Mucosa of descending colon (tissue), 3 donors: ENCODE results near the gene CENPX. TPM values are rescaled to one million over a fixed set of nuclear protein-coding genes. Genes with fewer than 3 reads are reported as not detected.
A peak's percentile ranks its signal among the peaks of the same experiment; 100 is the strongest.

Experiments
- ATAC-seq: fragments of 200-7000 bp; cut with Tn5 transposase; one replicate; pipeline ENCODE4 v1.9.1; 2020; ENCODE audit warnings: mild to moderate bottlenecking, moderate library complexity
- DNase-seq, 3 donors: peaks; one replicate each; pipeline ENCODE4 v3.0.0-alpha.2; 2020
- H3K36me3 ChIP-seq: fragments of 200-600 bp; one replicate; pipeline ENCODE4 v1.8.0; 2021; ENCODE audit warnings: low read depth, mild to moderate bottlenecking
- H3K4me1 ChIP-seq: fragments of 200-600 bp; one replicate; pipeline ENCODE4 v1.8.0; 2021; ENCODE audit warnings: low read depth, mild to moderate bottlenecking
- H3K4me3 ChIP-seq: fragments of 200-600 bp; one replicate; pipeline ENCODE4 v1.8.0; 2021; ENCODE audit warnings: mild to moderate bottlenecking
- H3K9me3 ChIP-seq: fragments of 200-600 bp; one replicate; pipeline ENCODE4 v1.8.0; 2021; ENCODE audit warnings: mild to moderate bottlenecking
- intact Hi-C, 2 donors: fragments of 100-400 bp; cut with DNase I in 1 of 2; cut with micrococcal nuclease in 1 of 2; formaldehyde crosslinking; loops; one replicate each; pipeline versions ENCODE4 v1.11.0 to v1.11.1; 2022; cut with DNase I, micrococcal nuclease
- total RNA-seq, 3 donors: library from RNA; stranded (reverse); fragmentation: NEBNext Ultra II Directional in 2 of 3; extraction: Animal tissue kit (Norgen Biotek cat#: 25700) in 2 of 3; gene quantifications; one replicate each; pipeline versions ENCODE4 v1.2.1 to v1.2.4, GENCODE V29; 2021 to 2023
- TF ChIP-seq, protein P1 (sequence below): fragments of 200-600 bp; IDR thresholded peaks from one replicate; pipeline ENCODE4 v1.8.0; 2022; ENCODE audit warnings: antibody characterized with exemption, mild to moderate bottlenecking
- donor health status: DM: no; HTN: no; CAD: no; lungs with moderate emphysema.
- donor health status: DM: no; HTN: no; CAD: no.
- donor health status: DM: no; HTN: yes; CAD: no.

CENPX gene
- total RNA-seq, 3 donors from 2014 or later, result 76.3 to 114 (median 81.3) TPM

DNA sequence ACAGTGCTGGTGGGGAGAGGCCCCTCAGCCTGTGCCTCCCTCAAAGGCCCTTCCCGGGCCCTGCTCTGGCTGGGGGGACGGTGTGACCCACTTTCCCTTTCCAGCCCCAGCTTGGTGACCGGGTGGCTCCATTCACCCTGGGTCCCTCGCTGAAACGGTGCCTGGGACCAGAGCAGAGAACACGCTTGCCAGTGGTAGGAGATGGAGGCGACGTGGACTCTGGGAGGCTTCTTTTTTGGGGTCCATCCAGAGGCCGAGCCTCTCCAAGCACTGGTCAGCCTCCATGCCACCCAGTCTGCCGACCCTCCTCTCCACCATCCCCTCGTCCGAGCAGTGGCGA is 7.7 kb downstream of the CENPX start:
- Histone ChIP-seq H3K36me3 (no peaks in the 10 kb centered on the region), H3K4me3 (no peak overlapping the region), H3K4me1 (peaks cover 4% of the 10 kb centered on the region), H3K9me3 (no peaks in the 10 kb centered on the region)
- TF ChIP-seq, protein P1, sequence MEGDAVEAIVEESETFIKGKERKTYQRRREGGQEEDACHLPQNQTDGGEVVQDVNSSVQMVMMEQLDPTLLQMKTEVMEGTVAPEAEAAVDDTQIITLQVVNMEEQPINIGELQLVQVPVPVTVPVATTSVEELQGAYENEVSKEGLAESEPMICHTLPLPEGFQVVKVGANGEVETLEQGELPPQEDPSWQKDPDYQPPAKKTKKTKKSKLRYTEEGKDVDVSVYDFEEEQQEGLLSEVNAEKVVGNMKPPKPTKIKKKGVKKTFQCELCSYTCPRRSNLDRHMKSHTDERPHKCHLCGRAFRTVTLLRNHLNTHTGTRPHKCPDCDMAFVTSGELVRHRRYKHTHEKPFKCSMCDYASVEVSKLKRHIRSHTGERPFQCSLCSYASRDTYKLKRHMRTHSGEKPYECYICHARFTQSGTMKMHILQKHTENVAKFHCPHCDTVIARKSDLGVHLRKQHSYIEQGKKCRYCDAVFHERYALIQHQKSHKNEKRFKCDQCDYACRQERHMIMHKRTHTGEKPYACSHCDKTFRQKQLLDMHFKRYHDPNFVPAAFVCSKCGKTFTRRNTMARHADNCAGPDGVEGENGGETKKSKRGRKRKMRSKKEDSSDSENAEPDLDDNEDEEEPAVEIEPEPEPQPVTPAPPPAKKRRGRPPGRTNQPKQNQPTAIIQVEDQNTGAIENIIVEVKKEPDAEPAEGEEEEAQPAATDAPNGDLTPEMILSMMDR, result no peak
- intact Hi-C loops, result loop anchor here in 1 of 2 donors (5.0 kb wide), 1 partner anchor 53 kb away; the partner anchor contains the start of gene NOTUM
- no peak for ATAC-seq
- no peak for DNase-seq

DNA sequence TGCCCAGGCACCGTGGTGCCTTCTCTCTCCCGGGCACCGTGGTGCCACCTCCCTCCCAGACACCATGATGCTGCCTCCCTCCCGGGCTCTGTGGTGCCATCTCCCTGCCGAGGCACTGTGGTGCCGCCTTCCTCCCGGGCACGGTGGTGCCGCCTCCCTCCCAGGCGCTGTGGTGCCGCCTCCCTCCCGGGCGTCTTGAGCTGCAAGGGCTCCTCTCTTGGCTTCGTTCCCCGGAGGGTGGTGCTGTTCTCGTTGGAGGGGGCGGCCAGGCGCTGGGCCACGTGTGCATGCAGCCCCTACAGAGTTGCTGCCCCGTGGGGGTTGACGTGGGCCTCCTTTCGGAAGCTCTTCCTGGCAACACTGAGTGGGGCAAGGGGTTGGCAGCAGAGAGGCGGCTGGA is 8.2 kb downstream of the CENPX start:
- H3K4me1 ChIP-seq, result no peaks in the 10 kb centered on the region
- TF ChIP-seq, protein P1, result no peak
- H3K4me3 ChIP-seq, result no peak overlapping the region
- intact Hi-C loops, result no loop called here
- H3K9me3 ChIP-seq, result no peaks in the 10 kb centered on the region
- ATAC-seq (peak; percentile 36), DNase-seq (no peak)
- no peaks in the 10 kb centered on the region for H3K36me3 ChIP-seq

DNA sequence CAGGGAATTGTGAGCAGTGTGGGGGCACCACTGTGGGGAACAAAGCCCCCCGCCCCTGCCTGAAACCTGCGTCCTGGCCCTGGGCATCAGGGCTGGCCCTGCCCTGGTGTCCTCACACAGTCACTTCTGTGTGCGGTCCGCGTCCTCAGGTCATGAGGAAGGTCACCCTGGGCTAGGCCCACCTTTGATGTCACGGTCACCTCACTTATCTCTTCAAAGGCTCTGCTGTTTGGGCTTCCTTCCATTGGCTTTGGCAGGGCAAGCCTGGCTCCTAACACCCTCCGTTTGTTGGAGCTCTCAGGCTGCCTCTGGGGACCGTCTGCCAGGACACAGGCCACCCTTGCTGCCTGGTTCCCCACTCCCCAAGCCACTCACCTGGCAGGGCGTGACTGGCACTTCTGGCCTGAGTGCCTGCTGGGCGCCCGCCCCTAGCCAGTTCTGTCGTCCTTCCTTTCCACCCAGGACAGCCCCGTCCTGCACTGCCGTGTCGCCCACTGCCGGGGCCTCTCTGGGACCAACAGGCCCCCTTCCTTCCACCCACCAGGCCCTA is 8.8 kb downstream of the CENPX start:
- H3K9me3 ChIP-seq, result no peaks in the 10 kb centered on the region
- ATAC-seq (no peak), DNase-seq (no peak)
- no peaks in the 10 kb centered on the region for H3K36me3 ChIP-seq
- H3K4me1 ChIP-seq, result no peaks in the 10 kb centered on the region
- TF ChIP-seq, protein P1, result no peak
- intact Hi-C loops, result no loop called here
- H3K4me3 ChIP-seq, result no peak overlapping the region

DNA sequence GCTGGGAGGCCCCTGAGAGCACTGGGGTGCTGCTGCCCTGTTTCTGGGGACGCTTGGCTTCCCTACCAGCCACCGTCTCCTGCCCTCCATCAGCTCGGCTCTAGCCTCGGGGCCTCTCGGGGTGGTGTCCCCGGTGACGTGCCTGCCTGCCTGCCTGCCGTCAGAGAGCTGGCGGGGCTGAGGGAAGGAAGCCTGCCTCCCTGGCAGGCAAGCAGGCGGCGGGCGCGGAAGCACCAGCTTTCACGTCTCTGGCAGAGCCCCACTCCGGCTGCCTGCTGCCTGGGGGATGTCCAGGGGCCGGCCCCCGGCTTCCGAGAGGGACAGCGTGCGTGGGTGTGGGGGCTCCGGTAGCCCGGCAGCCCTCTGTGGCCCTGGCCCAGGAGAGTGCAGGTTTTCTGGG is 9.3 kb downstream of the CENPX start:
- TF ChIP-seq, protein P1, result no peak
- Histone ChIP-seq H3K4me3 (no peak overlapping the region), H3K4me1 (no peaks in the 10 kb centered on the region), H3K36me3 (no peaks in the 10 kb centered on the region), H3K9me3 (no peaks in the 10 kb centered on the region)
- ATAC-seq, result no peak
- no peak for DNase-seq
- intact Hi-C loops, result no loop called here

DNA sequence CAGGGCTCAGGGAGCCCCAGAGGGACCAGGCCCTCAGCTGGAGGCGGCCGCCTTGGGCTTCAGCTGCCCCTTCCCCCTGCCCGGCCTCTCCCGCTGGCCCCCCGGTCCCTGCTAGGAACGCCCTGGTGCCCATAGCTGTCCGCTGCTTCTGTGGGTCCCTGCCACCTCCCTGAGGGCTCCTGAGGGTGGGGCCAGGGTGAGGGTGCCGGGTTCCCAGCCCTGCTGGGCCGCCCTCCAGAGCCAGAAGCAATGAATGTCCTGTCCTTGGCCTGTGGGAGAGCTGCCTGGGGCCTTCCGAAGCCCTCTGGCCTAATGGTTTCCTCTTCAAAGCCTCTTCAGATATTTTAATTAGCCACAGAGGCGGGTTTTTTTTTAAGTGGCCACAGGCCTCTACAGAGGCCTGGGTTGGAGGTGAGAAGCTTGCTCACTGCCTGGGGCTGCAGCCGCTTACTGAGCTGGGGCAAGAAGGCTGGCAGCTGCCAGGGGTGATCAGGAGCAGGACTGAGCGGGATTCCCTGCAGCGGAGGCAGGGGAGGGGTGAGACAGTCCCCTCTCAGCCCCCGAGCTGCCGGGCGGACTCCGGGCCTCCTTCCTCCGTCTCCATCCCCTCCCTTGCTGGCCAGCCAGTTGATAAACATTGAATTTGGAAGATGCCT is 9.9 kb downstream of the CENPX start:
- ATAC-seq, result no peak
- no peaks in the 10 kb centered on the region for H3K9me3 ChIP-seq
- DNase-seq, result no peak
- no peak overlapping the region for H3K4me3 ChIP-seq
- no peaks in the 10 kb centered on the region for H3K4me1 ChIP-seq
- intact Hi-C loops, result no loop called here
- TF ChIP-seq, protein P1, result no peak
- no peaks in the 10 kb centered on the region for H3K36me3 ChIP-seq

DNA sequence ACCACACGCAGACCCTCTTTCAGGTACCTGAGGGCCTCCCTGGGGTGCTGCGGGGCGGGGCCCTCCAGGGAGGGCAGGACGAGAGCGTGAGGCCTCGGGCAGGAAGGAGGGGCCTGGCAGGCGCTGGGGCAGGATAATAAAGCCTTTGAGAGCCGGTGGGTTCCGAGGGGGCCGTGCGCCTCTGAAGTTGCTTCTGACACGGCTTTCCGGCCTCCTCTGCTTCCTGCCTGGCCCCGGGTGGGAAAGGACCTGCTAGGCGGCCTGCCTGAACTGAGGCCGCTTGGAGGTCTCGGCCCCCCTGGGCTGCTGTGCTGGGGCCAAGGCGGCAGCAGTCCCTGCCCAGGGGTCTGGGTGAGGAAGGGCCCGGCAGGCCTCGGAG is 10.4 kb downstream of the CENPX start:
- TF ChIP-seq, protein P1, result no peak
- ATAC-seq, result no peak
- Histone ChIP-seq H3K36me3 (no peaks in the 10 kb centered on the region), H3K4me3 (no peak overlapping the region), H3K9me3 (no peaks in the 10 kb centered on the region), H3K4me1 (no peaks in the 10 kb centered on the region)
- intact Hi-C loops, result no loop called here
- no peak for DNase-seq
